Breast epithelium (tissue), 3 donors: Measurements from ENCODE around the gene UBLCP1.

Experiments
- CTCF ChIP-seq, 3 donors: fragments of 450-650 bp; IDR thresholded peaks; one replicate each; pipeline ENCODE4 v1.5.1; 2016 to 2017; ENCODE audit warnings: antibody characterized with exemption in 3 of 3, mild to moderate bottlenecking in 3 of 3, moderate library complexity in 3 of 3
- POLR2A ChIP-seq: fragments of 450-650 bp; IDR thresholded peaks from one replicate; pipeline ENCODE4 v1.6.1; 2016; ENCODE audit warnings: antibody characterized with exemption, mild to moderate bottlenecking, moderate library complexity
- POLR2AphosphoS5 ChIP-seq, 3 donors: sonication (generic); formaldehyde crosslinking; IDR thresholded peaks; one replicate each; pipeline ENCODE4 v1.6.1; 2017; ENCODE audit warnings: antibody characterized with exemption in 3 of 3

DNA sequence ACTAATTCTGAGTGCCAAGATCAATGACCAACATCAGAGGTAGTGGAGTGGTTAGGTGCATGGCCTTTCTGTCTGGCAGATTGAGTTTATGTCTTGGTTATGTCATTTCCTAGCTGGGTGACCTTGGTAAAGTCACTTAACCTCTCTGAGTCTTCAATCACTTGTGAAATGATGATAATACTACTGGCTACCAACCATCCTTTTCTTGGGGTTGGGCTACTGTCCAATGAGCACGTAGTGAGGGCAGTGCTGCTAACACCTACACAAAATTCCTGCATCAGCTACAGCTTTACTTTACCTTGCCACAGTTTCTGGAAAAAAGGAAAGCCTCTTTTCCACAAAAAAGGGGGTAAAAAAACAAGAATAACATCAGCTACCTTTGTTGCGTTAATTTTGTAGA is 54.8 kb downstream of the UBLCP1 start:
- no peak for TF ChIP-seq CTCF (IDR thresholded peaks at IDR 0.05)
- TF ChIP-seq POLR2A: no peak
- no peak for TF ChIP-seq POLR2AphosphoS5 (IDR thresholded peaks at IDR 0.05)
